ENCODE data around the gene MMUT.
A peak's percentile ranks its signal among the peaks of the same experiment; 100 is the strongest.

Gene MMUT

DNA sequence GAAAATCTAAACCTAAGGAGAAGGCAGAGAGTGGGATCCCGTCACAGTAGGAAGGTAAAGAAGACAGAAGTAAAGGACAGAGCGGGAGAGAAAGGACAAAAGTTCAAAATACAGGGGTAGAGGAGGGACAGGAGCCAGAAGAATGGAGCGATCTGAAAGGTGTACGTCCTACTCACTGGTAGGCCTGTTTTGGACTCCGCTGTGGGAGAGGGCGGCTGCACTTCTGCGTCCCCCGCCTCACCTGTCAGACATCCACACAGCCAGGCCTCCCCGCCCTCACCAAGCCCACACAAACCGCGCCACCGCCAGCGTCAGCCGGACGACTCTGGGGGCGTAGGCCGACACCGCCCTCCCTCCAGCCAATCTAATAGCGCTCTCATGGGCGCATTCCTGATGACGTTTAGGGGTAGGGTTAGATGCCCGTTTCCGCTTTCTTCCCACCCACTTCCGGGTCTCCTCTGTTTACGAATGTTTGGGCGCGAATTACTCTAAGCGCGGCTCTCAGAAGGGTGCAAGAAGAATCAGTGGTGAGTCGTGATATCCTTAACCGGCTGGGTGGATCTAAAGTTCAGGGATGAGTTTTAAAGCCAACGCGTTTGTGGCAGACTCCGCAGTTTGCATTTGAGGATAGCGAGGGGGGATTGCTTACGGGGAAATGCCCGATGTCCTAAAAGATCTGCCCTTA, at the start of gene MMUT, which contains the start of gene CENPQ:
TSS of gene MMUT (minus strand) at position 327 of the 685 bp plus-strand sequence. CDS start 3,787 bp downstream, outside the sequence.
TSS of gene CENPQ (plus strand) at position 444 of the 685 bp plus-strand sequence. CDS start 6,807 bp downstream, outside the sequence.
- peaks cover 18% of the 10 kb centered on the region for H3K4me1 ChIP-seq (ENCODE audit: low read depth, poor library complexity, severe bottlenecking)
- peak within 1 kb of the TSS; percentile 71; the same call in 1 of the 2 replicates for H3K9ac ChIP-seq
- peak within 1 kb of the TSS; percentile 82 for H3K4me2 ChIP-seq
- H2AFZ ChIP-seq (ENCODE audit: low read depth): peak within 1 kb of the TSS; percentile 63
- no peaks in the 10 kb centered on the region for H4K20me1 ChIP-seq (ENCODE audit: insufficient read depth)
- no peaks in the 10 kb centered on the region for H3K36me3 ChIP-seq (ENCODE audit: insufficient read depth)
- peak within 1 kb of the TSS; percentile 55 for H3K27ac ChIP-seq
- H3K4me3 ChIP-seq (IDR thresholded peaks at IDR 0.05; ENCODE audit: insufficient read depth, low read depth, low read length): no peak within 1 kb of the TSS
- H3K27me3 ChIP-seq (ENCODE audit: insufficient read depth, low read depth): no peaks in the 10 kb centered on the region
- TF ChIP-seq, protein P1, sequence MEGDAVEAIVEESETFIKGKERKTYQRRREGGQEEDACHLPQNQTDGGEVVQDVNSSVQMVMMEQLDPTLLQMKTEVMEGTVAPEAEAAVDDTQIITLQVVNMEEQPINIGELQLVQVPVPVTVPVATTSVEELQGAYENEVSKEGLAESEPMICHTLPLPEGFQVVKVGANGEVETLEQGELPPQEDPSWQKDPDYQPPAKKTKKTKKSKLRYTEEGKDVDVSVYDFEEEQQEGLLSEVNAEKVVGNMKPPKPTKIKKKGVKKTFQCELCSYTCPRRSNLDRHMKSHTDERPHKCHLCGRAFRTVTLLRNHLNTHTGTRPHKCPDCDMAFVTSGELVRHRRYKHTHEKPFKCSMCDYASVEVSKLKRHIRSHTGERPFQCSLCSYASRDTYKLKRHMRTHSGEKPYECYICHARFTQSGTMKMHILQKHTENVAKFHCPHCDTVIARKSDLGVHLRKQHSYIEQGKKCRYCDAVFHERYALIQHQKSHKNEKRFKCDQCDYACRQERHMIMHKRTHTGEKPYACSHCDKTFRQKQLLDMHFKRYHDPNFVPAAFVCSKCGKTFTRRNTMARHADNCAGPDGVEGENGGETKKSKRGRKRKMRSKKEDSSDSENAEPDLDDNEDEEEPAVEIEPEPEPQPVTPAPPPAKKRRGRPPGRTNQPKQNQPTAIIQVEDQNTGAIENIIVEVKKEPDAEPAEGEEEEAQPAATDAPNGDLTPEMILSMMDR (conservative IDR thresholded peaks at IDR 0.05; ENCODE audit: low read depth, low read length): no peak
- H3K79me2 ChIP-seq (ENCODE audit: insufficient read depth, low read depth): peaks cover 32% of the 10 kb centered on the region

DNA sequence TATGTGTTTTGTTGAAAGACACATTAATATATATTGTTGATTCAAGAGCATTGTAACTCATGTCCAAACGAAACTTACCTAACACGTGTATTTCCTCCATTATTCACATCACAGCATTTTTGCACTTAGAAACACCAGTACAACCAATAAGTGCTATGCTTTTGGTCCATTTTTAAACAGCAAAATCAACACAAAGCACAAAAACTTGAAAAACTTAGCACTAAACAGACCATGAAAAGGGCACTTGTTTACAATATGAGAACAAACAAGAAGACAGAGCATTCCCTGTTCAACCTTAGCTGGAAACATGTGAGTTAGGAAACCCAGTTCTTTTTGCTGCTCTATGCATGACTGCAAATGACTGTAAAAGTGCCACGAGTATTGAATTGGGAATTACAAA, 46.3 kb upstream of the MMUT start:
- TF ChIP-seq, protein P1 (conservative IDR thresholded peaks at IDR 0.05; ENCODE audit: low read depth, low read length): no peak

DNA sequence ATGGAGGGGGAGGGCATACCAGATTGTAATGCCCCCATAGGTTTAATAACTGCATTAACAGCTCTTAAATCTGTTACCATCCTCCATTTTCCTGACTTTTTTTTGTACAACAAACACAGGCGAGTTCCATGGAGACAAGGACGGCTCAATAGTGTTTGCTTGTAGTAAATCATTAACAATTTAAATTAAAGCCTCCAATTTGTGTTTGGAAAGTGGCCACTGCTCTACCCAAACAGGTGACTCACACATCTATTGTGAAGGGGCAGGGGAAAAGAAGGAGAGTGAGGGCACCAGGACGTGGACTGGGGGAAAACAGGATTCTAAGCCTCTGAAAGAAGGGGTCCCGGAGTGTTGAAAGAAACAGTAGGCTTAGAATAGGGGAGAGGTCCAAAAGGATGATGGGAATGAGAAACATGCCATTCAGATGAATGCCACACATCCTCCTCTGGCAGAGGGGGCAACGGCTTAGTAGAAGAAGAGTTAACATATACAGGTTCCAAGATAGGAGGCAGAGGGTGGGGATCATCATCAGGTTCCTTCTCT, 43.6 kb upstream of the MMUT start:
- Histone ChIP-seq H3K79me2 (ENCODE audit: insufficient read depth, low read depth) (no peaks in the 10 kb centered on the region), H3K4me1 (ENCODE audit: low read depth, poor library complexity, severe bottlenecking) (no peaks in the 10 kb centered on the region), H3K9ac (no peak overlapping the region), H3K27ac (no peak overlapping the region), H3K36me3 (ENCODE audit: insufficient read depth) (no peaks in the 10 kb centered on the region), H3K27me3 (ENCODE audit: insufficient read depth, low read depth) (no peaks in the 10 kb centered on the region), H2AFZ (ENCODE audit: low read depth) (no peak overlapping the region), H4K20me1 (ENCODE audit: insufficient read depth) (no peaks in the 10 kb centered on the region), H3K4me2 (no peak overlapping the region), H3K4me3 (IDR thresholded peaks at IDR 0.05; ENCODE audit: insufficient read depth, low read depth, low read length) (no peak overlapping the region)
- TF ChIP-seq, protein P1 (conservative IDR thresholded peaks at IDR 0.05; ENCODE audit: low read depth, low read length): no peak

More for the DNA sequence above, 46.3 kb upstream of the MMUT start:
- Histone ChIP-seq H4K20me1 (ENCODE audit: insufficient read depth) (no peaks in the 10 kb centered on the region), H2AFZ (ENCODE audit: low read depth) (no peak overlapping the region), H3K4me3 (IDR thresholded peaks at IDR 0.05; ENCODE audit: insufficient read depth, low read depth, low read length) (no peak overlapping the region), H3K4me1 (ENCODE audit: low read depth, poor library complexity, severe bottlenecking) (no peaks in the 10 kb centered on the region), H3K27ac (no peak overlapping the region), H3K79me2 (ENCODE audit: insufficient read depth, low read depth) (no peaks in the 10 kb centered on the region), H3K27me3 (ENCODE audit: insufficient read depth, low read depth) (no peaks in the 10 kb centered on the region), H3K9ac (no peak overlapping the region), H3K4me2 (no peak overlapping the region), H3K36me3 (ENCODE audit: insufficient read depth) (no peaks in the 10 kb centered on the region)

DNA sequence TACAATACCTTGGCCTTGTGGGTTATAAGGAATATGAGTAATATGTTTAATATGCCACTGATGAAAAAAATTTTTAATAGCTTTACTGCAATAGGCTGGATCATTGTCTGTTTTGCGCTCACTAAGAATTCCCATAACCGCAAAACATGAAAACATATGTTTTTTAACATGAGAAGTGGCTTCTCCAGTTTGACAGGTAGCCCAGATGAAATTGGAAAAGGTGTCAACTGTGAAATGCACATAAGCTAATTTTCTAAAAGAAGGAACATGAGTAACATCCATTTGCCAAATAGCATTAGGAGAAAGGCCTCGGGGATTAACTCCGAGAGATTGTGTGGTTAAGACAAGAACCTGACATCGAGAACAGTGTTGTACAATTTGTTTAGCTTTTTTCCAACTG, 41.6 kb upstream of the MMUT start:
- no peaks in the 10 kb centered on the region for H3K79me2 ChIP-seq (ENCODE audit: insufficient read depth, low read depth)
- TF ChIP-seq, protein P1 (conservative IDR thresholded peaks at IDR 0.05; ENCODE audit: low read depth, low read length): no peak
- no peaks in the 10 kb centered on the region for H4K20me1 ChIP-seq (ENCODE audit: insufficient read depth)
- H2AFZ ChIP-seq (ENCODE audit: low read depth): no peak overlapping the region
- H3K36me3 ChIP-seq (ENCODE audit: insufficient read depth): no peaks in the 10 kb centered on the region
- H3K4me3 ChIP-seq (IDR thresholded peaks at IDR 0.05; ENCODE audit: insufficient read depth, low read depth, low read length): no peak overlapping the region
- no peaks in the 10 kb centered on the region for H3K4me1 ChIP-seq (ENCODE audit: low read depth, poor library complexity, severe bottlenecking)
- no peaks in the 10 kb centered on the region for H3K27me3 ChIP-seq (ENCODE audit: insufficient read depth, low read depth)
- H3K9ac ChIP-seq: no peak overlapping the region
- H3K4me2 ChIP-seq: no peak overlapping the region
- H3K27ac ChIP-seq: no peak overlapping the region
